Stimulated activated memory B cell treated with anti-CD40 and anti-IgM and Interleukin-4, amounts not matched to agents 10 μg/mL and 1 μg/mL and 100 μg/mL, for 72 hours (primary cell): ENCODE results near the gene SERPINI1.
A peak's percentile ranks its signal among the peaks of the same experiment; 100 is the strongest.

Experiments used
- ATAC-seq: fragments of 150-1000 bp; cut with Tn5 transposase; 2 replicates; pipeline ENCODE4 v1.10.0; 2021
- H3K27ac Mint-ChIP-seq: one replicate; pipeline ENCODE4 v1.8.0; 2022; ENCODE audit warnings: mild to moderate bottlenecking, mixed read lengths
- H3K27me3 Mint-ChIP-seq: one replicate; pipeline ENCODE4 v1.8.0; 2022; ENCODE audit warnings: mixed read lengths
- H3K36me3 Mint-ChIP-seq: one replicate; pipeline ENCODE4 v1.8.0; 2022; ENCODE audit warnings: mixed read lengths
- H3K4me1 Mint-ChIP-seq: one replicate; pipeline ENCODE4 v1.8.0; 2022; ENCODE audit warnings: mixed read lengths
- H3K4me3 Mint-ChIP-seq: one replicate; pipeline ENCODE4 v1.8.0; 2022; ENCODE audit warnings: mild to moderate bottlenecking, moderate library complexity, mixed read lengths
- H3K9me3 Mint-ChIP-seq: one replicate; pipeline ENCODE4 v1.8.0; 2022; ENCODE audit warnings: mixed read lengths

SERPINI1 gene

GRCh38 chr3:167749209-167749608 lies 13.7 kb downstream of the SERPINI1 start:
- Mint-ChIP-seq H3K36me3 (peaks cover 9% of the 10 kb centered on the region), H3K4me3 (no peak overlapping the region), H3K27ac (peak overlapping the region; percentile 55), H3K27me3 (no peaks in the 10 kb centered on the region), H3K9me3 (peaks cover 4% of the 10 kb centered on the region), H3K4me1 (peaks cover 67% of the 10 kb centered on the region)
- no peak for ATAC-seq

- no peaks in the 10 kb centered on the region for H3K27me3 Mint-ChIP-seq
- H3K4me1 Mint-ChIP-seq, result peaks cover 73% of the 10 kb centered on the region
- H3K36me3 Mint-ChIP-seq, result peaks cover 9% of the 10 kb centered on the region
- H3K9me3 Mint-ChIP-seq, result peaks cover 4% of the 10 kb centered on the region
- no peak overlapping the region for H3K4me3 Mint-ChIP-seq
- H3K27ac Mint-ChIP-seq, result peak overlapping the region; percentile 55
- no peak for ATAC-seq
Measured at GRCh38 chr3:167749728-167750127, 14.2 kb downstream of the SERPINI1 start.

GRCh38 chr3:167750272-167750971 lies 14.9 kb downstream of the SERPINI1 start:
- peak; percentile 96 for ATAC-seq
- peaks cover 4% of the 10 kb centered on the region for H3K9me3 Mint-ChIP-seq
- H3K4me1 Mint-ChIP-seq, result peaks cover 77% of the 10 kb centered on the region
- peaks cover 8% of the 10 kb centered on the region for H3K36me3 Mint-ChIP-seq
- H3K27ac Mint-ChIP-seq, result peak overlapping the region; percentile 55
- H3K27me3 Mint-ChIP-seq, result no peaks in the 10 kb centered on the region
- H3K4me3 Mint-ChIP-seq, result peak overlapping the region; percentile 40

GRCh38 chr3:167754049-167754448 lies 18.5 kb downstream of the SERPINI1 start:
- peak overlapping the region; percentile 58 for H3K27ac Mint-ChIP-seq
- no peak for ATAC-seq
- peaks cover 50% of the 10 kb centered on the region for H3K4me1 Mint-ChIP-seq
- H3K27me3 Mint-ChIP-seq, result no peaks in the 10 kb centered on the region
- no peaks in the 10 kb centered on the region for H3K36me3 Mint-ChIP-seq
- no peak overlapping the region for H3K4me3 Mint-ChIP-seq
- H3K9me3 Mint-ChIP-seq, result no peaks in the 10 kb centered on the region

- no peak overlapping the region for H3K4me3 Mint-ChIP-seq
- ATAC-seq, result no peak
- no peak overlapping the region for H3K27ac Mint-ChIP-seq
- no peaks in the 10 kb centered on the region for H3K27me3 Mint-ChIP-seq
- H3K4me1 Mint-ChIP-seq, result peaks cover 12% of the 10 kb centered on the region
- peaks cover 5% of the 10 kb centered on the region for H3K9me3 Mint-ChIP-seq
- H3K36me3 Mint-ChIP-seq, result peaks cover 14% of the 10 kb centered on the region
Measured at GRCh38 chr3:167761302-167761701, 25.8 kb downstream of the SERPINI1 start.

GRCh38 chr3:167762296-167762695 lies 26.8 kb downstream of the SERPINI1 start:
- H3K4me1 Mint-ChIP-seq, result peaks cover 12% of the 10 kb centered on the region
- peak overlapping the region; percentile 8 for H3K4me3 Mint-ChIP-seq
- H3K36me3 Mint-ChIP-seq, result peaks cover 14% of the 10 kb centered on the region
- peaks cover 8% of the 10 kb centered on the region for H3K9me3 Mint-ChIP-seq
- no peak for ATAC-seq
- no peaks in the 10 kb centered on the region for H3K27me3 Mint-ChIP-seq
- H3K27ac Mint-ChIP-seq, result peak overlapping the region; percentile 13

GRCh38 chr3:167772992-167773391 lies 37.5 kb downstream of the SERPINI1 start:
- Mint-ChIP-seq H3K27ac (no peak overlapping the region), H3K27me3 (no peaks in the 10 kb centered on the region), H3K36me3 (no peaks in the 10 kb centered on the region), H3K4me3 (no peak overlapping the region), H3K4me1 (peaks cover 18% of the 10 kb centered on the region), H3K9me3 (no peaks in the 10 kb centered on the region)
- ATAC-seq, result no peak

GRCh38 chr3:167773584-167773983 lies 38.1 kb downstream of the SERPINI1 start:
- Mint-ChIP-seq H3K4me1 (peaks cover 18% of the 10 kb centered on the region), H3K27ac (no peak overlapping the region), H3K36me3 (no peaks in the 10 kb centered on the region), H3K4me3 (no peak overlapping the region), H3K9me3 (peaks cover 4% of the 10 kb centered on the region), H3K27me3 (no peaks in the 10 kb centered on the region)
- no peak for ATAC-seq

- no peaks in the 10 kb centered on the region for H3K27me3 Mint-ChIP-seq
- ATAC-seq, result no peak
- H3K27ac Mint-ChIP-seq, result no peak overlapping the region
- H3K4me3 Mint-ChIP-seq, result no peak overlapping the region
- peaks cover 18% of the 10 kb centered on the region for H3K4me1 Mint-ChIP-seq
- H3K9me3 Mint-ChIP-seq, result peaks cover 4% of the 10 kb centered on the region
- H3K36me3 Mint-ChIP-seq, result no peaks in the 10 kb centered on the region
Measured at GRCh38 chr3:167776066-167776685, 40.7 kb downstream of the SERPINI1 start.

GRCh38 chr3:167777356-167777755 lies 41.8 kb downstream of the SERPINI1 start:
- Mint-ChIP-seq H3K9me3 (peaks cover 4% of the 10 kb centered on the region), H3K27ac (no peak overlapping the region), H3K36me3 (no peaks in the 10 kb centered on the region), H3K27me3 (no peaks in the 10 kb centered on the region), H3K4me1 (peaks cover 18% of the 10 kb centered on the region), H3K4me3 (no peak overlapping the region)
- ATAC-seq, result no peak

- H3K9me3 Mint-ChIP-seq, result peaks cover 4% of the 10 kb centered on the region
- no peak for ATAC-seq
- H3K36me3 Mint-ChIP-seq, result no peaks in the 10 kb centered on the region
- no peaks in the 10 kb centered on the region for H3K4me1 Mint-ChIP-seq
- H3K4me3 Mint-ChIP-seq, result no peak overlapping the region
- H3K27me3 Mint-ChIP-seq, result no peaks in the 10 kb centered on the region
- H3K27ac Mint-ChIP-seq, result no peak overlapping the region
Measured at GRCh38 chr3:167780214-167780883, 44.8 kb downstream of the SERPINI1 start.

- ATAC-seq, result no peak
- no peak overlapping the region for H3K4me3 Mint-ChIP-seq
Measured at GRCh38 chr3:167783781-167784180, 48.3 kb downstream of the SERPINI1 start.

GRCh38 chr3:167785790-167786189 lies 50.3 kb downstream of the SERPINI1 start:
- no peaks in the 10 kb centered on the region for H3K9me3 Mint-ChIP-seq
- H3K27me3 Mint-ChIP-seq, result no peaks in the 10 kb centered on the region
- no peaks in the 10 kb centered on the region for H3K4me1 Mint-ChIP-seq
- ATAC-seq, result no peak
- H3K27ac Mint-ChIP-seq, result no peak overlapping the region
- no peak overlapping the region for H3K4me3 Mint-ChIP-seq
- no peaks in the 10 kb centered on the region for H3K36me3 Mint-ChIP-seq

More at GRCh38 chr3:167783781-167784180, 48.3 kb downstream of the SERPINI1 start:
- Mint-ChIP-seq H3K36me3 (no peaks in the 10 kb centered on the region), H3K9me3 (no peaks in the 10 kb centered on the region), H3K4me1 (no peaks in the 10 kb centered on the region), H3K27me3 (no peaks in the 10 kb centered on the region), H3K27ac (no peak overlapping the region)

GRCh38 chr3:167787440-167787839 lies 51.9 kb downstream of the SERPINI1 start:
- H3K9me3 Mint-ChIP-seq, result no peaks in the 10 kb centered on the region
- no peak for ATAC-seq
- H3K36me3 Mint-ChIP-seq, result no peaks in the 10 kb centered on the region
- no peaks in the 10 kb centered on the region for H3K4me1 Mint-ChIP-seq
- no peak overlapping the region for H3K4me3 Mint-ChIP-seq
- H3K27me3 Mint-ChIP-seq, result no peaks in the 10 kb centered on the region
- no peak overlapping the region for H3K27ac Mint-ChIP-seq

GRCh38 chr3:167798443-167798842 lies 62.9 kb downstream of the SERPINI1 start:
- Mint-ChIP-seq H3K4me1 (peaks cover 10% of the 10 kb centered on the region), H3K4me3 (no peak overlapping the region), H3K27me3 (no peaks in the 10 kb centered on the region), H3K9me3 (no peaks in the 10 kb centered on the region), H3K27ac (peak overlapping the region; percentile 23), H3K36me3 (peaks cover 22% of the 10 kb centered on the region)
- ATAC-seq, result peak; percentile 65

- Mint-ChIP-seq H3K4me3 (no peak overlapping the region), H3K4me1 (no peaks in the 10 kb centered on the region), H3K27ac (no peak overlapping the region), H3K9me3 (no peaks in the 10 kb centered on the region), H3K36me3 (no peaks in the 10 kb centered on the region), H3K27me3 (no peaks in the 10 kb centered on the region)
- no peak for ATAC-seq
Measured at GRCh38 chr3:167808910-167809309, 73.4 kb downstream of the SERPINI1 start.
